PFSK-1 (cell line): Measurements from ENCODE around the gene ARL6IP6.

Source experiments
- FOXP2 ChIP-seq: optimal IDR thresholded peaks from 2 replicates; pipeline ENCODE3; 2011; ENCODE audit warnings: borderline replicate concordance, control low read depth, inconsistent platforms; ENCODE audit not compliant: insufficient read depth; ENCODE audit errors: extremely low read length, extremely low read depth
- POLR2AphosphoS5 ChIP-seq: IDR thresholded peaks from 2 replicates; pipeline ENCODE4 v1.6.1; 2012; ENCODE audit warnings: low read depth, mild to moderate bottlenecking, control low read depth, low read length, moderate library complexity
- SIN3A ChIP-seq: IDR thresholded peaks from 2 replicates; pipeline ENCODE4 v1.6.1; 2012; ENCODE audit warnings: mild to moderate bottlenecking, low read length, moderate library complexity, borderline replicate concordance; ENCODE audit not compliant: insufficient read depth
- TAF1 ChIP-seq: IDR thresholded peaks from 2 replicates; pipeline ENCODE4 v1.6.1; 2012; ENCODE audit warnings: low read length, control low read depth, borderline replicate concordance; ENCODE audit not compliant: insufficient read depth
- TF ChIP-seq, protein P1 (sequence below), 2 experiments: IDR thresholded peaks; 2 replicates each; pipeline versions ENCODE4 v1.6.1 to v1.8.0; 2011 to 2012; ENCODE audit warnings: low read depth in 2 of 2, low read length in 2 of 2, control low read depth in 1 of 2, inconsistent platforms in 1 of 2, mild to moderate bottlenecking in 1 of 2, moderate library complexity in 1 of 2; ENCODE audit not compliant: insufficient read depth in 1 of 2

ARL6IP6 gene

GRCh38 chr2:152761214-152761613 lies 42.8 kb downstream of the ARL6IP6 start:
- TF ChIP-seq FOXP2: no peak
- TF ChIP-seq, protein P1, sequence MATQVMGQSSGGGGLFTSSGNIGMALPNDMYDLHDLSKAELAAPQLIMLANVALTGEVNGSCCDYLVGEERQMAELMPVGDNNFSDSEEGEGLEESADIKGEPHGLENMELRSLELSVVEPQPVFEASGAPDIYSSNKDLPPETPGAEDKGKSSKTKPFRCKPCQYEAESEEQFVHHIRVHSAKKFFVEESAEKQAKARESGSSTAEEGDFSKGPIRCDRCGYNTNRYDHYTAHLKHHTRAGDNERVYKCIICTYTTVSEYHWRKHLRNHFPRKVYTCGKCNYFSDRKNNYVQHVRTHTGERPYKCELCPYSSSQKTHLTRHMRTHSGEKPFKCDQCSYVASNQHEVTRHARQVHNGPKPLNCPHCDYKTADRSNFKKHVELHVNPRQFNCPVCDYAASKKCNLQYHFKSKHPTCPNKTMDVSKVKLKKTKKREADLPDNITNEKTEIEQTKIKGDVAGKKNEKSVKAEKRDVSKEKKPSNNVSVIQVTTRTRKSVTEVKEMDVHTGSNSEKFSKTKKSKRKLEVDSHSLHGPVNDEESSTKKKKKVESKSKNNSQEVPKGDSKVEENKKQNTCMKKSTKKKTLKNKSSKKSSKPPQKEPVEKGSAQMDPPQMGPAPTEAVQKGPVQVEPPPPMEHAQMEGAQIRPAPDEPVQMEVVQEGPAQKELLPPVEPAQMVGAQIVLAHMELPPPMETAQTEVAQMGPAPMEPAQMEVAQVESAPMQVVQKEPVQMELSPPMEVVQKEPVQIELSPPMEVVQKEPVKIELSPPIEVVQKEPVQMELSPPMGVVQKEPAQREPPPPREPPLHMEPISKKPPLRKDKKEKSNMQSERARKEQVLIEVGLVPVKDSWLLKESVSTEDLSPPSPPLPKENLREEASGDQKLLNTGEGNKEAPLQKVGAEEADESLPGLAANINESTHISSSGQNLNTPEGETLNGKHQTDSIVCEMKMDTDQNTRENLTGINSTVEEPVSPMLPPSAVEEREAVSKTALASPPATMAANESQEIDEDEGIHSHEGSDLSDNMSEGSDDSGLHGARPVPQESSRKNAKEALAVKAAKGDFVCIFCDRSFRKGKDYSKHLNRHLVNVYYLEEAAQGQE (IDR thresholded peaks at IDR 0.05; ENCODE audit: insufficient read depth in 1 of 2, low read depth in 2 of 2, low read length in 2 of 2): no peak
- TF ChIP-seq POLR2AphosphoS5: no peak
- no peak for TF ChIP-seq SIN3A
- TF ChIP-seq TAF1: no peak

DNA sequence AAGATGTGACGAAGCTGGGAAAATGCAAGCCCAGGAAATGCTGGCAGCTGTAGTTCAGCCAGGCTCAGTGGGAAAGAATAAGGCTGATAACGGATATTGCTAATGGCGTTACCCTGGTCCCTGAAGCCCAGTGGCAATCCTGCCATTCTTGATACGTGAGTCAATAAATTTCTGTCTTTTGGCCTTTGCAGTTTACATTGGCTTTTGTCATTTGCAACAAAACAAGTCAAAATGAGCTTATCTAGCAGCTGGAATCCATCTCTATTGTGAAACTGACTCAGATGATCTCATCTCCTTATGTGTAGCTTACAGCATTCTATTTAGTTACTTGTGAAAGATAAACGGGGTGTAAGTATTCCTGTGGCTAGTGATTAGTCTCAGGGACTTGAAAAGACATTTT lies 43.8 kb downstream of the ARL6IP6 start:
- TF ChIP-seq POLR2AphosphoS5 (no peak), SIN3A (no peak), FOXP2 (no peak)
- TF ChIP-seq, protein P1 (IDR thresholded peaks at IDR 0.05; ENCODE audit: insufficient read depth in 1 of 2, low read depth in 2 of 2, low read length in 2 of 2): no peak

DNA sequence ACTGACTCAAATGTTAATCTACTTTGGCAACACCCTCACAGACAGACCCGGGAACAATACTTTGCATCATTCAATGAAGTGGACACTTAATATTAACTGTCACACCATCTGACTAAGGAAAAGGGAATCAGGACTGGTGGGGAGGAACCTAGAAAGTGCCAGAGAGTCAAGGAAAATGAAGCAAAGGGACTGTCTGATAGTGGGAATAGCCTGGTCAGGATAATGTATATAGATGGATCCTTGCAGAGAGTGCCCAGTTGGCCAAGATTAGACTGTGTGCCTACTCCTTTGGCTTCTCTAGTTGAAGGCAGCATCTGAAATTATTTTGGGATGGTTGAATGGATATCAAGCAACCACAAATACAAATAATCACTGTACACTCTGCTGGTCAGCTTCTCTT lies 45.2 kb downstream of the ARL6IP6 start:
- TF ChIP-seq FOXP2 (no peak), POLR2AphosphoS5 (0 out of 2 replicates have a peak, but pooled peaks have one; percentile 26)
- TF ChIP-seq, protein P1 (IDR thresholded peaks at IDR 0.05; ENCODE audit: insufficient read depth in 1 of 2, low read depth in 2 of 2, low read length in 2 of 2): no peak

GRCh38 chr2:152766928-152767327 lies 48.5 kb downstream of the ARL6IP6 start:
- TF ChIP-seq FOXP2: no peak
- no peak for TF ChIP-seq SIN3A

- TF ChIP-seq SIN3A (no peak), FOXP2 (no peak), TAF1 (no peak), POLR2AphosphoS5 (no peak)
- TF ChIP-seq, protein P1 (IDR thresholded peaks at IDR 0.05; ENCODE audit: insufficient read depth in 1 of 2, low read depth in 2 of 2, low read length in 2 of 2): no peak
Measured at GRCh38 chr2:152781175-152781574, 62.8 kb downstream of the ARL6IP6 start.
